Natural killer cell (primary cell): Measurements from ENCODE around the gene H6PD. TPM values are rescaled to one million over a fixed set of nuclear protein-coding genes. Genes with fewer than 3 reads are reported as not detected.

ENCODE experiments used
- ATAC-seq, 3 donors: fragments of 150-1000 bp in 2 of 3; fragments of 200-7000 bp in 1 of 3; cut with Tn5 transposase; 1 replicate in 1 of 3; 2 replicates in 2 of 3; pipeline ENCODE4 v1.10.0; 2021; ENCODE audit warnings: mild to moderate bottlenecking in 2 of 3, moderate library complexity in 2 of 3
- DNase-seq, 2 donors: peaks; one replicate each; pipeline versions ENCODE4 v3.0.0 to v3.0.0-alpha.2; 2013 to 2021; ENCODE audit warnings: mixed read lengths in 1 of 2
- H3K27ac ChIP-seq: one replicate; pipeline ENCODE4 v1.5.1; 2013; ENCODE audit warnings: mild to moderate bottlenecking, low read length
- H3K27me3 ChIP-seq: one replicate; pipeline ENCODE4 v1.6.1; 2013; ENCODE audit warnings: low read length; ENCODE audit not compliant: control insufficient read depth, insufficient read depth
- H3K36me3 ChIP-seq: one replicate; pipeline ENCODE4 v1.6.1; 2013; ENCODE audit warnings: low read length; ENCODE audit not compliant: control insufficient read depth, insufficient read depth
- H3K4me1 ChIP-seq: one replicate; pipeline ENCODE4 v1.6.1; 2013; ENCODE audit warnings: low read length; ENCODE audit not compliant: control insufficient read depth, insufficient read depth
- H3K4me3 ChIP-seq: one replicate; pipeline ENCODE4 v1.5.1; 2013; ENCODE audit warnings: low read length
- H3K9me3 ChIP-seq: one replicate; pipeline ENCODE4 v1.6.1; 2013; ENCODE audit warnings: low read length; ENCODE audit not compliant: control insufficient read depth, insufficient read depth
- H3K27ac Mint-ChIP-seq, 2 donors: one replicate each; pipeline ENCODE4 v1.8.0; 2022; ENCODE audit warnings: mild to moderate bottlenecking in 2 of 2, mixed read lengths in 2 of 2, moderate library complexity in 1 of 2
- H3K27me3 Mint-ChIP-seq, 2 donors: one replicate each; pipeline ENCODE4 v1.8.0; 2022; ENCODE audit warnings: low read depth in 2 of 2, mixed read lengths in 2 of 2
- H3K36me3 Mint-ChIP-seq: one replicate; pipeline ENCODE4 v1.8.0; 2022; ENCODE audit warnings: mixed read lengths
- H3K4me1 Mint-ChIP-seq, 2 donors: one replicate each; pipeline ENCODE4 v1.8.0; 2022; ENCODE audit warnings: mixed read lengths in 2 of 2
- H3K4me3 Mint-ChIP-seq: one replicate; pipeline ENCODE4 v1.8.0; 2022; ENCODE audit warnings: mild to moderate bottlenecking, moderate library complexity, mixed read lengths
- H3K9me3 Mint-ChIP-seq, 2 donors: one replicate each; pipeline ENCODE4 v1.8.0; 2022; ENCODE audit warnings: mixed read lengths in 2 of 2
- WGBS: methylation state at CpG from one replicate; pipeline ENCODE4 v1.1.7; 2013; ENCODE audit warnings: missing lambda C conversion rate; ENCODE audit not compliant: insufficient coverage; 5-methylcytosine and 5-hydroxymethylcytosine counted together
- intact Hi-C: fragments of 100-400 bp; cut with micrococcal nuclease; formaldehyde crosslinking; loops from one replicate; pipeline ENCODE4 v1.14.2; 2022
- total RNA-seq, 4 donors: library from RNA; stranded (reverse); fragments of 120-200 nt in 1 of 4; gene quantifications; one replicate each; pipeline versions ENCODE4 v1.2.3 to v1.2.4, GENCODE V29; 2013 to 2022
- TF ChIP-seq, protein P1 (sequence below): fragments of 200-600 bp; IDR thresholded peaks from one replicate; pipeline ENCODE4 v1.8.0; 2022; ENCODE audit warnings: antibody characterized with exemption

Gene H6PD
- total RNA-seq, 3 donors from 2014 or later (not counting 1 experiment from before 2014, with no cell fraction given) = 24.3 to 37.1 (median 31.2) TPM

DNA sequence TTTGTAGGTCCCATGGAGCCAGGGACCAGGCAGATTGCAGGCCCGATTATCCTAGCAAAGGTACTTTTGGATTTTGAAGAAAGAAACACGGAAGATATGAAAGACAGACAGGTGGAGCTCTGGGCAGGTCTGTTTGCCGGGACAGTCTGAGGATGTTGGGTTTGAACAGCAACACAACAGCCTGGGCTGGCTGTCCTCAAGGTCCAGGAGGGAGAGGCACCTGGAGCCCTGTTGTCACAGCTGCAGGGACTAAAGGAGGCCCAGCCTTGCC is 14.6 kb downstream of the H6PD start:
- H3K9me3 ChIP-seq = no peaks in the 10 kb centered on the region
- no peak overlapping the region for H3K4me3 ChIP-seq
- ATAC-seq (no peak), DNase-seq (no peak)
- H3K4me3 Mint-ChIP-seq = no peak overlapping the region
- H3K27ac ChIP-seq = no peak overlapping the region
- no peak overlapping the region for H3K27ac Mint-ChIP-seq
- no peaks in the 10 kb centered on the region for H3K27me3 Mint-ChIP-seq
- TF ChIP-seq, protein P1, sequence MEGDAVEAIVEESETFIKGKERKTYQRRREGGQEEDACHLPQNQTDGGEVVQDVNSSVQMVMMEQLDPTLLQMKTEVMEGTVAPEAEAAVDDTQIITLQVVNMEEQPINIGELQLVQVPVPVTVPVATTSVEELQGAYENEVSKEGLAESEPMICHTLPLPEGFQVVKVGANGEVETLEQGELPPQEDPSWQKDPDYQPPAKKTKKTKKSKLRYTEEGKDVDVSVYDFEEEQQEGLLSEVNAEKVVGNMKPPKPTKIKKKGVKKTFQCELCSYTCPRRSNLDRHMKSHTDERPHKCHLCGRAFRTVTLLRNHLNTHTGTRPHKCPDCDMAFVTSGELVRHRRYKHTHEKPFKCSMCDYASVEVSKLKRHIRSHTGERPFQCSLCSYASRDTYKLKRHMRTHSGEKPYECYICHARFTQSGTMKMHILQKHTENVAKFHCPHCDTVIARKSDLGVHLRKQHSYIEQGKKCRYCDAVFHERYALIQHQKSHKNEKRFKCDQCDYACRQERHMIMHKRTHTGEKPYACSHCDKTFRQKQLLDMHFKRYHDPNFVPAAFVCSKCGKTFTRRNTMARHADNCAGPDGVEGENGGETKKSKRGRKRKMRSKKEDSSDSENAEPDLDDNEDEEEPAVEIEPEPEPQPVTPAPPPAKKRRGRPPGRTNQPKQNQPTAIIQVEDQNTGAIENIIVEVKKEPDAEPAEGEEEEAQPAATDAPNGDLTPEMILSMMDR = no peak
- H3K4me1 Mint-ChIP-seq = peaks cover 8 to 14% of the 10 kb centered on the region in 2 donors
- WGBS = 97% methylated on average over 3 of the region's 3 CpGs
- no peaks in the 10 kb centered on the region for H3K4me1 ChIP-seq
- H3K36me3 Mint-ChIP-seq = no peaks in the 10 kb centered on the region
- intact Hi-C loops = no loop called here
- no peaks in the 10 kb centered on the region for H3K27me3 ChIP-seq
- no peaks in the 10 kb centered on the region for H3K9me3 Mint-ChIP-seq
- peaks cover 21% of the 10 kb centered on the region for H3K36me3 ChIP-seq

DNA sequence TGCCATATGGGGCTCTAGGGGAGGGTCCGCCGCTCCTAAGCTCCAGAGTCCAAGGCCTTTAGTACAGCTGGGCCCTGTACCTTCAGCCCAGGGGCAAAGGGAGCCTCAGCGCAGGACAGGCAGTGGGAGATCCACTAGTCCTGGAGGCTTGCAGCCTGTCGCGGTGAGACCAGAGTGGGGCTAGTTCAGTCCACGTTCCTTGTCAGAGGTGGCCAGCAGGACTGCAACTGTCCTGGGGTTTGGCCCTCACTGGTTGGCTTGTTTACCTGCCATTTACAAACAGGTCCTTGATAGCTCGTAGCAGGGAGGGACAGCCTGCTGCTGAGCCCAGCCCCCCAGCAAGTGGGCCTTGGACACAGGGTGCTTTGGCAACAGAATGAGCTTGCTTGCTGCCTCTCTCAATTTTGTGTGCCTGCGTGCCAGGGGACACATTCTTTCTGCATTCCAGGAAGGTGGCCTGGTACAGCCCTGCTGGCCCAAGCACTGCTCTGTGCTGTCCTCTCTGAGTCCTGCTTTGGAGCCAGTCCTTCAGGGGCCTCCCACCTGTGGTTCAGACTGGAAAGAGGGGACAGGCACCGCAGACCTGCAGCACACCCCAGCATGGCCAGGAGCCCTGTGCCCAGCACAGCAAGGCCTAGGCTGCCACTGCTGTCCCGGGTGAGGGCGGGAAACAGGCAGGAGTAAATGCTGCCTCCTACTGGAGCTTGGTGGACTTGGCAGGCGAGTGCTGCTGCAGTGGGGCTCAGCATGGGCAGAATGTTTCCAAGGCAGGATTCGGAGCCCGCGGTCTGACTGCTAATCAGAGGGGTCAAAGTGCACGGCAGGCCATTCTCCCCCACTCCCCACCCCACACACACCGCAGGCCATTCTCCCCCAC is 15.2 kb downstream of the H6PD start:
- ATAC-seq (peak in 2 of 3 donors; percentile 37 to 53), DNase-seq (peak in 1 of 2 donors; percentile 39)
- H3K4me1 ChIP-seq = no peaks in the 10 kb centered on the region
- H3K4me3 ChIP-seq = no peak overlapping the region
- H3K9me3 ChIP-seq = no peaks in the 10 kb centered on the region
- H3K27ac ChIP-seq = no peak overlapping the region
- Mint-ChIP-seq H3K36me3 (no peaks in the 10 kb centered on the region), H3K27me3 (no peaks in the 10 kb centered on the region), H3K4me1 (peaks cover 8 to 14% of the 10 kb centered on the region in 2 donors), H3K27ac (no peak overlapping the region), H3K9me3 (no peaks in the 10 kb centered on the region), H3K4me3 (no peak overlapping the region)
- intact Hi-C loops = no loop called here
- peaks cover 21% of the 10 kb centered on the region for H3K36me3 ChIP-seq
- no peaks in the 10 kb centered on the region for H3K27me3 ChIP-seq
- TF ChIP-seq, protein P1 = no peak
- WGBS = 93% methylated on average over 17 of the region's 17 CpGs

DNA sequence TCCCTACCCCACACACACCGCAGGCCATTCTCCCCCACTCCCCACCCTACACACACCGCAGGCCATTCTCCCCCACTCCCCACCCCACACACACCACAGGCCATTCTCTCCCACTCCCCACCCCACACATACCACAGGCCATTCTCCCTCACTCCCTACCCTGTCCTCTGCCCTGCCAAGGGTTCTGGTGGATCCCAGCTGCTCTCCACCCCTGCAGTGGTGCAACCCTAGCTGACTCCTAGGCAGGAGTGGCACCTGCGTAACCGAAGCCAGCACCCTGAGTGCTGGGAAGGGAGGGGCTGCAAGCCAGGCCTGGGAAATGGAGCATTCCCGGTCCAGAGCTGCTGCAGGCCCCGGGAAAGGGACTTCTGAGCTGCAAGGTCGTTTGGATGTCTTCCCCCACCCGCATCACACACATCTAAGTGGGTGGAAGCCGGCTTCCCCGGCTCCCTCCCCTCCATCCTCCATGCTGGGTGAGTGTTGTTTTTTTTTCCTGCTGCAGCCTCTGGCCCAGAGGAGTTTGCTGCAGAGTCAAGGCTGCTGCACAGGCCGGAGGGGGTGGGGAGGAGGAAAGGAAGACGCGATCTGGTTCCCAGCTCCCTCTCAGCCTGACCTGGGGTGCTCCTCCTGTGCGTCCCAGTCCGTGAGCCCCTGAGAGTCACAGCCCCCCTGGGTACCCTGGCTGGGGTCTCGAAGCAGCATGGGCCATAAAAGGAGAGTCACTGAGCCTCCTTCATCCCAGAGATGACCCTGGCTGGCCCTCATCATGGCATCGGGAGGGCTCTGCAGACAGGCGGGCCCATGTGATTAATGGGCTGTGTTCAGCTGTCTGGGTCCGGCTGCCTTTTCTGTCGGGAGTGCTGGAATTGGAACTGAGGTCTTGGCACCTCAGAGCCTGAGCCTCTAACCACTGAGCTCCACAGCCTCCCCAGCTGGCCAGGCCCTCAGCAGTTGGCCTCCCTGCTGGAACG is 16.1 kb downstream of the H6PD start:
- Histone ChIP-seq H3K27me3 (no peaks in the 10 kb centered on the region), H3K4me3 (no peak overlapping the region), H3K4me1 (no peaks in the 10 kb centered on the region), H3K9me3 (no peaks in the 10 kb centered on the region), H3K36me3 (peaks cover 20% of the 10 kb centered on the region), H3K27ac (no peak overlapping the region)
- no peaks in the 10 kb centered on the region for H3K36me3 Mint-ChIP-seq
- TF ChIP-seq, protein P1 = no peak
- no peak for ATAC-seq
- no peak overlapping the region for H3K4me3 Mint-ChIP-seq
- intact Hi-C loops = no loop called here
- H3K27ac Mint-ChIP-seq = no peak overlapping the region
- WGBS = 95% methylated on average over 18 of the region's 21 CpGs
- H3K9me3 Mint-ChIP-seq = no peaks in the 10 kb centered on the region
- DNase-seq = no peak
- H3K4me1 Mint-ChIP-seq = peaks cover 7 to 13% of the 10 kb centered on the region in 2 donors
- H3K27me3 Mint-ChIP-seq = no peaks in the 10 kb centered on the region
